ENCODE data around the gene SLC44A3. TPM values are rescaled to one million over a fixed set of nuclear protein-coding genes. Genes with fewer than 3 reads are reported as not detected.

SLC44A3 gene
- total and polyA plus RNA-seq, 2 of the 8 experiments (the other 6 are each of a cell fraction or from before 2014, with no cell fraction given): 4.2 to 5.0 TPM

DNA sequence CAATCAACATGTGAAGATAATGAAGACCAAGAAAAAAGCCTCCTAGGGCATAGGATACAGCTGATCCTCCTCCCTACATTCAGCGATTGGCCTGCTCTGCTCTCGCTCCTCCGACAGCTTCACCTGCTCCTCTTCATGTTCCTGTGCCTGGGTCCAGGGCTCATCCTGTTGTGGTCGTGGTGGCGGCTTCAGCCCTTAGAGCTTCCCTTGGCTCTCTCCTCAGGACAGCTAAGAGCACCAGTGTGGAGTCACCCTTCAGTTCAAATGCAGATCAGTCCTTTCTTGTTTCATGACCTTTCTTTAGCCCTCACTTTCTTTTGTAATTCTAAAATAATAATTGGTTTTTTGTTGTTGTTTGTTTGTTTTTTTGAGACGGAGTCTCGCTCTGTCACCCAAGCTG lies 88.0 kb downstream of the SLC44A3 start:
- H3K4me1 ChIP-seq (replicated peaks in 1 of 4; ENCODE audit: control insufficient read depth in 3 of 4, insufficient read depth in 4 of 4, low read length in 3 of 4): peaks cover 8 to 26% (median 14%) of the 10 kb centered on the region in 4 experiments
- no peak overlapping the region for H3K14ac ChIP-seq (ENCODE audit: insufficient read length)
- POLR2A ChIA-PET (ENCODE audit: partially characterized antibody): interaction anchor here (1.0 to 4.5 kb wide), 3 partner anchors 11 to 22 kb away, joined by 3 to 29 read pairs (median 7); no protein-coding TSS in a partner anchor
- peak overlapping the region; percentile 53; the same call in 1 of the 2 replicates for H2BK5ac ChIP-seq (ENCODE audit: low read depth, low read length)
- CTCF ChIA-PET (ENCODE audit: partially characterized antibody): interaction anchor here (0.6 to 3.3 kb wide), 7 partner anchors 8 to 135 kb away, joined by 3 to 9 read pairs (median 3); no protein-coding TSS in a partner anchor
- H2BK12ac ChIP-seq (ENCODE audit: low read depth, low read length): no peak overlapping the region
- peaks cover 48 to 49% of the 10 kb centered on the region in 2 experiments for H4K20me1 ChIP-seq (replicated peaks in 1 of 2; ENCODE audit: control insufficient read depth in 1 of 2, insufficient read depth in 2 of 2, low read length in 2 of 2)
- no peak overlapping the region for H4K5ac ChIP-seq (ENCODE audit: insufficient read length, low read depth, low read length)
- H2BK120ac ChIP-seq (replicated peaks; ENCODE audit: low read depth, low read length): no peak overlapping the region
- H3K18ac ChIP-seq (ENCODE audit: extremely low read depth, low read length): no peak overlapping the region
- H3K79me1 ChIP-seq (ENCODE audit: low read depth, low read length): peaks cover 13% of the 10 kb centered on the region
- no peak for DNase-seq (ENCODE audit: low read depth in 1 of 2, low spot score in 2 of 2)
- H3K27ac ChIP-seq (ENCODE audit: low read depth, low read length): no peak overlapping the region
- peak overlapping the region in 1 of 2 experiments; percentile 64; a peak in 1 of 4 replicates for H3K4me2 ChIP-seq (ENCODE audit: insufficient read depth in 1 of 2, low read depth in 2 of 2, low read length in 2 of 2)
- H3K36me3 ChIP-seq (ENCODE audit: control insufficient read depth in 2 of 4, insufficient read depth in 4 of 4, low read length in 3 of 4): peaks cover 0 to 13% (median under 1%) of the 10 kb centered on the region in 4 experiments; a peak in 4 of 8 replicates
- no peak overlapping the region for H2BK20ac ChIP-seq (ENCODE audit: low read length)
- H3K4me3 ChIP-seq (ENCODE audit: extremely low read depth in 1 of 4, insufficient read depth in 2 of 4, low read depth in 3 of 4, low read length in 4 of 4): no peak overlapping the region
- H3K27me3 ChIP-seq (replicated peaks in 1 of 4; ENCODE audit: control insufficient read depth in 3 of 4, extremely low read depth in 1 of 4, insufficient read depth in 3 of 4, low read length in 3 of 4): no peaks in the 10 kb centered on the region
- H4K8ac ChIP-seq (ENCODE audit: extremely low read depth, insufficient read depth, low read length): no peak overlapping the region
- H3K9me3 ChIP-seq (ENCODE audit: insufficient read depth in 2 of 2, low read depth in 1 of 2, low read length in 1 of 2): no peaks in the 10 kb centered on the region
- no peak overlapping the region for H3K9ac ChIP-seq (replicated peaks in 1 of 4; ENCODE audit: extremely low read depth in 1 of 4, low read depth in 3 of 4, low read length in 3 of 4)
- no peak overlapping the region for H3K56ac ChIP-seq (replicated peaks; ENCODE audit: insufficient read length, low read depth, low read length)
- no peak overlapping the region for H2BK15ac ChIP-seq (ENCODE audit: low read length)
- H4K91ac ChIP-seq (replicated peaks; ENCODE audit: insufficient read length, low read length): no peak overlapping the region
- FAIRE-seq: no peak
- H2AK5ac ChIP-seq (ENCODE audit: low read depth, low read length): no peak overlapping the region; the same call in 1 of the 2 replicates
- H3K4ac ChIP-seq (replicated peaks; ENCODE audit: insufficient read length, low read depth, low read length): no peak overlapping the region
- peaks cover 39 to 98% of the 10 kb centered on the region in 2 experiments for H3K79me2 ChIP-seq (ENCODE audit: control insufficient read depth in 1 of 2, insufficient read depth in 2 of 2, low read length in 2 of 2)
- H3K23me2 ChIP-seq (ENCODE audit: low read depth, low read length): no peaks in the 10 kb centered on the region
- H2AFZ ChIP-seq (ENCODE audit: low read length): no peak overlapping the region
- 81% methylated on average over 7 of the region's 7 CpGs; no CpG with 5 or more reads in 1 of the 2 experiments for WGBS, 2 experiments (ENCODE audit: extremely low coverage in 1 of 2, insufficient coverage in 1 of 2, insufficient read length in 1 of 2, insufficient replicate concordance in 2 of 2, low coverage in 1 of 2, low lambda C conversion rate in 2 of 2, missing lambda C conversion rate in 1 of 2)
- no peak for TF ChIP-seq PHF8 (conservative IDR thresholded peaks at IDR 0.05; ENCODE audit: low read depth, low read length)
- peak; percentile 36; the same call in 1 of the 2 replicates for TF ChIP-seq TBP (IDR thresholded peaks at IDR 0.05; ENCODE audit: low read depth, low read length)
- no peak overlapping the region for H3K23ac ChIP-seq (ENCODE audit: insufficient read length)

All from H1 (cell line).